Measurements from ENCODE around the gene ARMC8. TPM values are rescaled to one million over a fixed set of nuclear protein-coding genes. Genes with fewer than 3 reads are reported as not detected.

ARMC8 gene
- total and polyA plus RNA-seq, 2 of the 8 experiments (the other 6 are each of a cell fraction or from before 2014, with no cell fraction given), result 47.3 to 58.5 TPM

DNA sequence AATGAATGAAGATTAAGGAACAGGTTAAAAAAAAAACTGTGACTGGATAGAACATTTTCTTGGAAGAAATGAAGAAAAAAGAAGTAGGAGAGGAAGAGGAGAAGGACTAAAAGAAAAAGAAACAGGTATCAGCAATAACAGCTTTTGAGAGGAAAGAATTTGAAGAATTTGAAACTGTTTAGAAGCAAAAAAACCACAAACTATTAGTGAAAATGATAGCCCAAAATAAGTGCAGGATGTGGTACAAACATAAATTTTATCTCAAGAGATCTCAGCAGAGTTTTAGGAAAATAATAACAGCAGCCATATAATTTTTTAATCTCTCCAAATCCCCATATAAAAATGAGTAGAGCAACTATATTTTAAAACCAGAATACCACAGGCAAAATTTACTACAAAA is 46.2 kb upstream of the ARMC8 start:
- Histone ChIP-seq H3K23me2 (ENCODE audit: low read depth, low read length) (no peaks in the 10 kb centered on the region), H4K8ac (ENCODE audit: extremely low read depth, insufficient read depth, low read length) (no peak overlapping the region), H3K79me2 (ENCODE audit: control insufficient read depth in 1 of 2, insufficient read depth in 2 of 2, low read length in 2 of 2) (no peaks in the 10 kb centered on the region), H3K23ac (ENCODE audit: insufficient read length) (no peak overlapping the region), H2BK20ac (ENCODE audit: low read length) (no peak overlapping the region), H3K9me3 (ENCODE audit: insufficient read depth in 2 of 2, low read depth in 1 of 2, low read length in 1 of 2) (no peaks in the 10 kb centered on the region), H4K91ac (replicated peaks; ENCODE audit: insufficient read length, low read length) (no peak overlapping the region), H3K27ac (ENCODE audit: low read depth, low read length) (no peak overlapping the region), H3K27me3 (replicated peaks in 1 of 4; ENCODE audit: control insufficient read depth in 3 of 4, extremely low read depth in 1 of 4, insufficient read depth in 3 of 4, low read length in 3 of 4) (no peaks in the 10 kb centered on the region), H3K4me1 (replicated peaks in 1 of 4; ENCODE audit: control insufficient read depth in 3 of 4, insufficient read depth in 4 of 4, low read length in 3 of 4) (no peaks in the 10 kb centered on the region), H4K20me1 (replicated peaks in 1 of 2; ENCODE audit: control insufficient read depth in 1 of 2, insufficient read depth in 2 of 2, low read length in 2 of 2) (no peaks in the 10 kb centered on the region), H2BK15ac (ENCODE audit: low read length) (no peak overlapping the region), H3K56ac (replicated peaks; ENCODE audit: insufficient read length, low read depth, low read length) (no peak overlapping the region), H3K14ac (ENCODE audit: insufficient read length) (no peak overlapping the region), H2BK120ac (replicated peaks; ENCODE audit: low read depth, low read length) (no peak overlapping the region), H3K9ac (replicated peaks in 1 of 4; ENCODE audit: extremely low read depth in 1 of 4, low read depth in 3 of 4, low read length in 3 of 4) (no peak overlapping the region), H3K18ac (ENCODE audit: extremely low read depth, low read length) (no peak overlapping the region), H3K4ac (replicated peaks; ENCODE audit: insufficient read length, low read depth, low read length) (no peak overlapping the region), H3K4me2 (ENCODE audit: insufficient read depth in 1 of 2, low read depth in 2 of 2, low read length in 2 of 2) (no peak overlapping the region), H2BK12ac (ENCODE audit: low read depth, low read length) (no peak overlapping the region), H4K5ac (ENCODE audit: insufficient read length, low read depth, low read length) (no peak overlapping the region), H3K79me1 (ENCODE audit: low read depth, low read length) (no peaks in the 10 kb centered on the region), H2AFZ (ENCODE audit: low read length) (no peak overlapping the region), H2AK5ac (ENCODE audit: low read depth, low read length) (no peak overlapping the region), H2BK5ac (ENCODE audit: low read depth, low read length) (no peak overlapping the region), H3K4me3 (ENCODE audit: extremely low read depth in 1 of 4, insufficient read depth in 2 of 4, low read depth in 3 of 4, low read length in 4 of 4) (no peak overlapping the region), H3K36me3 (ENCODE audit: control insufficient read depth in 2 of 4, insufficient read depth in 4 of 4, low read length in 3 of 4) (no peaks in the 10 kb centered on the region)
- FAIRE-seq (no peak), DNase-seq (ENCODE audit: low read depth in 1 of 2, low spot score in 2 of 2) (no peak)
- CTCF ChIA-PET (ENCODE audit: partially characterized antibody), result interaction anchor here (0.7 kb wide), 1 partner anchor 807 kb away, joined by 3 read pairs; no protein-coding TSS in a partner anchor
- POLR2A ChIA-PET (ENCODE audit: partially characterized antibody), result interaction anchor here (0.8 kb wide), 1 partner anchor 107 kb away, joined by 3 read pairs; no protein-coding TSS in a partner anchor
- TF ChIP-seq, protein P1, sequence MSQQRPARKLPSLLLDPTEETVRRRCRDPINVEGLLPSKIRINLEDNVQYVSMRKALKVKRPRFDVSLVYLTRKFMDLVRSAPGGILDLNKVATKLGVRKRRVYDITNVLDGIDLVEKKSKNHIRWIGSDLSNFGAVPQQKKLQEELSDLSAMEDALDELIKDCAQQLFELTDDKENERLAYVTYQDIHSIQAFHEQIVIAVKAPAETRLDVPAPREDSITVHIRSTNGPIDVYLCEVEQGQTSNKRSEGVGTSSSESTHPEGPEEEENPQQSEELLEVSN (IDR thresholded peaks at IDR 0.05), result no peak
- TF ChIP-seq, protein P2, sequence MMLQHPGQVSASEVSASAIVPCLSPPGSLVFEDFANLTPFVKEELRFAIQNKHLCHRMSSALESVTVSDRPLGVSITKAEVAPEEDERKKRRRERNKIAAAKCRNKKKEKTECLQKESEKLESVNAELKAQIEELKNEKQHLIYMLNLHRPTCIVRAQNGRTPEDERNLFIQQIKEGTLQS (IDR thresholded peaks at IDR 0.05; ENCODE audit: insufficient read depth, low read depth, low read length), result no peak
- TF ChIP-seq CTBP2 (IDR thresholded peaks at IDR 0.05; ENCODE audit: borderline replicate concordance, insufficient read depth, insufficient read length, low read length) (no peak), NRF1 (IDR thresholded peaks at IDR 0.05; ENCODE audit: low read depth, low read length) (no peak), TAF1 (IDR thresholded peaks at IDR 0.05; ENCODE audit: low read depth, low read length) (no peak), CBX8 (IDR thresholded peaks at IDR 0.05; ENCODE audit: borderline replicate concordance, low read depth, low read length) (no peak), CEBPB (IDR thresholded peaks at IDR 0.05; ENCODE audit: low read depth, low read length) (no peak), POLR2AphosphoS5 (IDR thresholded peaks at IDR 0.05; ENCODE audit: low read depth, low read length) (no peak), HDAC6 (IDR thresholded peaks at IDR 0.05; ENCODE audit: low read depth, low read length) (no peak), SUZ12 (IDR thresholded peaks at IDR 0.05; ENCODE audit: low read length) (no peak), EP300 (IDR thresholded peaks at IDR 0.05; ENCODE audit: borderline replicate concordance in 1 of 2, low read depth in 2 of 2, low read length in 2 of 2) (no peak), TEAD4 (IDR thresholded peaks at IDR 0.05; ENCODE audit: low read depth, low read length) (no peak)
- TF ChIP-seq, protein P3, sequence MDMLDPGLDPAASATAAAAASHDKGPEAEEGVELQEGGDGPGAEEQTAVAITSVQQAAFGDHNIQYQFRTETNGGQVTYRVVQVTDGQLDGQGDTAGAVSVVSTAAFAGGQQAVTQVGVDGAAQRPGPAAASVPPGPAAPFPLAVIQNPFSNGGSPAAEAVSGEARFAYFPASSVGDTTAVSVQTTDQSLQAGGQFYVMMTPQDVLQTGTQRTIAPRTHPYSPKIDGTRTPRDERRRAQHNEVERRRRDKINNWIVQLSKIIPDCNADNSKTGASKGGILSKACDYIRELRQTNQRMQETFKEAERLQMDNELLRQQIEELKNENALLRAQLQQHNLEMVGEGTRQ (IDR thresholded peaks at IDR 0.05; ENCODE audit: low read length), result no peak

Data from H1 (cell line).